CD4-positive, alpha-beta memory T cell (primary cell): ENCODE data around the gene VAV2. TPM values are rescaled to one million over a fixed set of nuclear protein-coding genes. Genes with fewer than 3 reads are reported as not detected.

ENCODE experiments used
- CTCF ChIA-PET: fragments of 350-600 bp; sonication (Branson Sonifier 250); formaldehyde crosslinking; loops from one replicate; lab custom pipeline; 2021; ENCODE audit warnings: inconsistent platforms; ENCODE audit not compliant: partially characterized antibody; lab: Charles Lee
- POLR2A ChIA-PET: fragments of 350-600 bp; sonication (Branson Sonifier 250); formaldehyde crosslinking; loops from one replicate; lab custom pipeline; 2021; ENCODE audit not compliant: partially characterized antibody; lab: Charles Lee
- DNase-seq, 5 donors: peaks; one replicate each; pipeline versions ENCODE4 v3.0.0 to v3.0.0-alpha.2; 2020 to 2022; ENCODE audit warnings: mixed read lengths in 1 of 5
- H3K27ac ChIP-seq: one replicate; pipeline ENCODE4 v1.7.0; 2013; ENCODE audit warnings: low read depth, low read length
- H3K27me3 ChIP-seq: 2 replicates; pipeline ENCODE4 v1.7.0; 2013; ENCODE audit warnings: mild to moderate bottlenecking, low read length, moderate library complexity; ENCODE audit not compliant: insufficient read depth
- H3K36me3 ChIP-seq: 2 replicates; pipeline ENCODE4 v1.7.0; 2013; ENCODE audit warnings: mild to moderate bottlenecking, low read length, moderate library complexity; ENCODE audit not compliant: insufficient read depth
- H3K4me1 ChIP-seq: 2 replicates; pipeline ENCODE4 v1.7.0; 2013; ENCODE audit warnings: mild to moderate bottlenecking, low read length, moderate library complexity; ENCODE audit not compliant: insufficient read depth
- H3K4me3 ChIP-seq, 2 donors: one replicate each; pipeline ENCODE4 v1.7.0; 2013; ENCODE audit warnings: low read length in 2 of 2, mild to moderate bottlenecking in 1 of 2
- H3K9me3 ChIP-seq, 2 donors: one replicate each; pipeline ENCODE4 v1.7.0; 2013; ENCODE audit warnings: low read length in 2 of 2, control low read depth in 1 of 2; ENCODE audit not compliant: control insufficient read depth in 1 of 2
- H3K27ac Mint-ChIP-seq, 7 donors: one replicate each; pipeline ENCODE4 v1.8.0; 2020 to 2021; ENCODE audit warnings: mixed read lengths in 7 of 7, mild to moderate bottlenecking in 6 of 7, inconsistent platforms in 3 of 7, moderate library complexity in 3 of 7
- H3K27me3 Mint-ChIP-seq, 2 donors: one replicate each; pipeline ENCODE4 v1.8.0; 2020 to 2021; ENCODE audit warnings: mixed read lengths in 2 of 2
- H3K36me3 Mint-ChIP-seq, 2 donors: one replicate each; pipeline ENCODE4 v1.8.0; 2020 to 2021; ENCODE audit warnings: mixed read lengths in 2 of 2, inconsistent platforms in 1 of 2, mild to moderate bottlenecking in 1 of 2
- H3K4me1 Mint-ChIP-seq, 4 donors: one replicate each; pipeline ENCODE4 v1.8.0; 2020 to 2021; ENCODE audit warnings: mixed read lengths in 4 of 4, mild to moderate bottlenecking in 1 of 4
- H3K4me3 Mint-ChIP-seq, 8 donors: one replicate each; pipeline ENCODE4 v1.8.0; 2020 to 2021; ENCODE audit warnings: mixed read lengths in 8 of 8, mild to moderate bottlenecking in 7 of 8, moderate library complexity in 6 of 8, inconsistent platforms in 3 of 8
- H3K9me3 Mint-ChIP-seq, 8 donors: one replicate each; pipeline ENCODE4 v1.8.0; 2020 to 2021; ENCODE audit warnings: mixed read lengths in 8 of 8, mild to moderate bottlenecking in 5 of 8, inconsistent platforms in 3 of 8, moderate library complexity in 1 of 8
- intact Hi-C: fragments of 100-400 bp; cut with micrococcal nuclease; formaldehyde crosslinking; loops from one replicate; pipeline ENCODE4 v1.15.1; 2023
- polyA plus RNA-seq, 2 donors: library from polyadenylated mRNA; unstranded; fragments of 300-500 nt; fragmentation: Illumina TruSeq; gene quantifications; one replicate each; pipeline ENCODE4 v1.2.3, GENCODE V29; 2021
- total RNA-seq, 2 experiments: library from RNA; stranded (reverse); gene quantifications; one replicate each; pipeline ENCODE4 v1.2.3, GENCODE V29; 2021

The VAV2 gene
- total and polyA plus RNA-seq, 4 experiments from 2014 or later: 0.26 to 3.0 (median 1.0) TPM

- H3K4me1 ChIP-seq: no peaks in the 10 kb centered on the region
- no peak overlapping the region for H3K27ac ChIP-seq
- H3K36me3 Mint-ChIP-seq: peaks cover 0 to 4% of the 10 kb centered on the region in 2 donors
- ChIA-PET POLR2A (no interaction called here), CTCF (interaction anchor here (0.8 to 1.6 kb wide), 3 partner anchors 8 to 220 kb away, joined by 3 to 5 read pairs (median 4); no protein-coding TSS in a partner anchor)
- intact Hi-C loops: no loop called here
- no peak overlapping the region for H3K27ac Mint-ChIP-seq
- no peak overlapping the region for H3K4me3 Mint-ChIP-seq
- H3K27me3 Mint-ChIP-seq: no peaks in the 10 kb centered on the region
- H3K9me3 Mint-ChIP-seq: peaks cover 0 to 15% (median under 1%) of the 10 kb centered on the region in 8 donors
- H3K9me3 ChIP-seq: no peaks in the 10 kb centered on the region
- no peaks in the 10 kb centered on the region for H3K36me3 ChIP-seq
- no peaks in the 10 kb centered on the region for H3K27me3 ChIP-seq
- DNase-seq: no peak
- H3K4me1 Mint-ChIP-seq: no peaks in the 10 kb centered on the region
- H3K4me3 ChIP-seq: no peak overlapping the region
Observed at GRCh38 chr9:133773889-133774655, 218.1 kb downstream of the VAV2 start.

- H3K4me1 Mint-ChIP-seq: no peaks in the 10 kb centered on the region
- no peaks in the 10 kb centered on the region for H3K36me3 ChIP-seq
- no peak overlapping the region for H3K4me3 ChIP-seq
- CTCF ChIA-PET: no interaction called here
- H3K27me3 ChIP-seq: no peaks in the 10 kb centered on the region
- no peak overlapping the region for H3K4me3 Mint-ChIP-seq
- no peaks in the 10 kb centered on the region for H3K4me1 ChIP-seq
- no peak overlapping the region for H3K27ac Mint-ChIP-seq
- intact Hi-C loops: no loop called here
- H3K27me3 Mint-ChIP-seq: no peaks in the 10 kb centered on the region
- peaks cover 0 to 4% of the 10 kb centered on the region in 2 donors for H3K36me3 Mint-ChIP-seq
- no peak overlapping the region for H3K27ac ChIP-seq
- H3K9me3 Mint-ChIP-seq: peaks cover 0 to 15% (median 3%) of the 10 kb centered on the region in 8 donors
- no peaks in the 10 kb centered on the region for H3K9me3 ChIP-seq
- POLR2A ChIA-PET: no interaction called here
- DNase-seq: no peak
Observed at GRCh38 chr9:133772581-133772980, 219.5 kb downstream of the VAV2 start.

GRCh38 chr9:133771486-133772482 lies 220.3 kb downstream of the VAV2 start:
- no peaks in the 10 kb centered on the region for H3K27me3 ChIP-seq
- H3K27me3 Mint-ChIP-seq: no peaks in the 10 kb centered on the region
- no peak for DNase-seq
- no peak overlapping the region for H3K27ac ChIP-seq
- intact Hi-C loops: no loop called here
- no peaks in the 10 kb centered on the region for H3K4me1 ChIP-seq
- H3K36me3 Mint-ChIP-seq: peaks cover 0 to 4% of the 10 kb centered on the region in 2 donors
- H3K36me3 ChIP-seq: no peaks in the 10 kb centered on the region
- H3K9me3 ChIP-seq: no peaks in the 10 kb centered on the region
- peaks cover 0 to 21% (median 8%) of the 10 kb centered on the region in 8 donors for H3K9me3 Mint-ChIP-seq
- ChIA-PET CTCF (no interaction called here), POLR2A (no interaction called here)
- H3K27ac Mint-ChIP-seq: no peak overlapping the region
- H3K4me1 Mint-ChIP-seq: no peaks in the 10 kb centered on the region
- H3K4me3 ChIP-seq: no peak overlapping the region
- H3K4me3 Mint-ChIP-seq: no peak overlapping the region

GRCh38 chr9:133770076-133770777 lies 221.9 kb downstream of the VAV2 start:
- H3K9me3 Mint-ChIP-seq: peaks cover 0 to 33% (median 16%) of the 10 kb centered on the region in 8 donors
- POLR2A ChIA-PET: no interaction called here
- peaks cover 0 to 2% of the 10 kb centered on the region in 2 donors for H3K36me3 Mint-ChIP-seq
- CTCF ChIA-PET: interaction anchor here (2.2 kb wide), 1 partner anchor 12 kb away, joined by 11 read pairs; no protein-coding TSS in a partner anchor
- H3K9me3 ChIP-seq: no peaks in the 10 kb centered on the region
- H3K4me3 ChIP-seq: no peak overlapping the region
- H3K27me3 Mint-ChIP-seq: no peaks in the 10 kb centered on the region
- no peak for DNase-seq
- no peaks in the 10 kb centered on the region for H3K4me1 Mint-ChIP-seq
- no peak overlapping the region for H3K27ac Mint-ChIP-seq
- H3K27ac ChIP-seq: no peak overlapping the region
- intact Hi-C loops: no loop called here
- H3K36me3 ChIP-seq: no peaks in the 10 kb centered on the region
- H3K27me3 ChIP-seq: no peaks in the 10 kb centered on the region
- no peaks in the 10 kb centered on the region for H3K4me1 ChIP-seq
- no peak overlapping the region for H3K4me3 Mint-ChIP-seq

- Mint-ChIP-seq H3K27me3 (peaks cover 0 to under 1% of the 10 kb centered on the region in 2 donors), H3K36me3 (peaks cover under 1 to 4% of the 10 kb centered on the region in 2 donors), H3K27ac (no peak overlapping the region), H3K4me1 (no peaks in the 10 kb centered on the region), H3K9me3 (peaks cover 0 to 36% (median 18%) of the 10 kb centered on the region in 8 donors), H3K4me3 (no peak overlapping the region)
- H3K27ac ChIP-seq: no peak overlapping the region
- no peaks in the 10 kb centered on the region for H3K9me3 ChIP-seq
- H3K27me3 ChIP-seq: no peaks in the 10 kb centered on the region
- no peak overlapping the region for H3K4me3 ChIP-seq
- ChIA-PET POLR2A (no interaction called here), CTCF (interaction anchor here (2.2 kb wide), 1 partner anchor 12 kb away, joined by 11 read pairs; no protein-coding TSS in a partner anchor)
- H3K36me3 ChIP-seq: no peaks in the 10 kb centered on the region
- no peak for DNase-seq
- intact Hi-C loops: no loop called here
- H3K4me1 ChIP-seq: no peaks in the 10 kb centered on the region
Observed at GRCh38 chr9:133769511-133770075, 222.5 kb downstream of the VAV2 start.

GRCh38 chr9:133768859-133769510 lies 223.1 kb downstream of the VAV2 start:
- Histone ChIP-seq H3K9me3 (no peaks in the 10 kb centered on the region), H3K27me3 (no peaks in the 10 kb centered on the region), H3K4me3 (no peak overlapping the region), H3K27ac (no peak overlapping the region), H3K4me1 (no peaks in the 10 kb centered on the region), H3K36me3 (no peaks in the 10 kb centered on the region)
- intact Hi-C loops: no loop called here
- Mint-ChIP-seq H3K27me3 (peaks cover 0 to 4% of the 10 kb centered on the region in 2 donors), H3K36me3 (peaks cover 7 to 9% of the 10 kb centered on the region in 2 donors), H3K4me1 (no peaks in the 10 kb centered on the region), H3K9me3 (peaks cover 0 to 42% (median 18%) of the 10 kb centered on the region in 8 donors), H3K27ac (no peak overlapping the region), H3K4me3 (no peak overlapping the region)
- DNase-seq: no peak
- ChIA-PET CTCF (interaction anchor here (2.2 kb wide), 1 partner anchor 13 kb away, joined by 11 read pairs; no protein-coding TSS in a partner anchor), POLR2A (no interaction called here)
